K562 (cell line): ENCODE results near the gene GXYLT2. TPM values are rescaled to one million over a fixed set of nuclear protein-coding genes. Genes with fewer than 3 reads are reported as not detected.
A peak's percentile ranks its signal among the peaks of the same experiment; 100 is the strongest.

Experiments used
- ARID4B ChIP-seq: sonication (generic); formaldehyde crosslinking; IDR thresholded peaks from 2 replicates; pipeline ENCODE4 v1.8.0; 2022; ENCODE audit warnings: mild to moderate bottlenecking, missing genetic modification reagents
- ELF2 ChIP-seq: fragments of 250-450 bp; sonication (Bioruptor Pico); IDR thresholded peaks from 2 replicates; pipeline ENCODE4 v1.5.0; 2021; ENCODE audit warnings: mild to moderate bottlenecking
- ETV1 ChIP-seq: fragments of 450-650 bp; conservative IDR thresholded peaks from 2 replicates; pipeline ENCODE4 v1.6.1; 2016; ENCODE audit warnings: missing genetic modification characterization, control low read depth, low read depth, missing compliant biosample characterization
- ETV5 ChIP-seq: sonication (generic); formaldehyde crosslinking; IDR thresholded peaks from 2 replicates; pipeline ENCODE4 v1.4.0; 2020; ENCODE audit warnings: low read depth, mild to moderate bottlenecking, missing genetic modification reagents
- MAX ChIP-seq: sonication (generic); formaldehyde crosslinking; IDR thresholded peaks from 2 replicates; pipeline ENCODE4 v1.9.0; 2022; ENCODE audit warnings: mild to moderate bottlenecking, missing genetic modification reagents
- NRF1 ChIP-seq, 2 experiments: fragments of 450-650 bp; IDR thresholded peaks in 1 of 2; conservative IDR thresholded peaks in 1 of 2; 2 replicates each; pipeline ENCODE4 v1.6.1; 2014; ENCODE audit warnings: mild to moderate bottlenecking in 2 of 2
- RERE ChIP-seq: sonication (generic); formaldehyde crosslinking; IDR thresholded peaks from 2 replicates; pipeline ENCODE4 v1.8.0; 2023; ENCODE audit warnings: missing genetic modification reagents, mild to moderate bottlenecking, borderline replicate concordance
- TAF1 ChIP-seq: IDR thresholded peaks from 2 replicates; pipeline ENCODE4 v1.6.1; 2011; ENCODE audit warnings: mild to moderate bottlenecking, low read length, moderate library complexity; ENCODE audit not compliant: insufficient read depth, control insufficient read depth, severe bottlenecking; ENCODE audit errors: extremely low read depth
- ZNF121 ChIP-seq: sonication (generic); formaldehyde crosslinking; conservative IDR thresholded peaks from 2 replicates; pipeline ENCODE4 v1.8.0; 2022; ENCODE audit warnings: missing genetic modification reagents
- polyA plus RNA-seq, 8 experiments: library from polyadenylated mRNA; depleted of rRNA in 4 of 8; stranded (reverse) in 5 of 8; unstranded in 3 of 8; fragments of >200 nt; fragmentation: Nextera tagmentation in 2 of 8; fragmentation: Illumina TruSeq in 1 of 8; extraction: Ambion mirVana in 2 of 8; extraction: Trizol in 1 of 8; gene quantifications; 2 replicates each; pipeline versions ENCODE4 v1.2.1 to v1.2.3, GENCODE V29; 2011 to 2014; ENCODE audit warnings: inconsistent platforms in 1 of 8, missing spikeins in 1 of 8
- total RNA-seq, 7 experiments: library from RNA; depleted of rRNA in 6 of 7; stranded (reverse); fragments of >200 nt in 6 of 7; fragmentation: Illumina TruSeq in 2 of 7; extraction: Trizol in 2 of 7; gene quantifications; 2 replicates each; pipeline versions ENCODE4 v1.2.1 to v1.2.3, GENCODE V29; 2011 to 2021; ENCODE audit warnings: low replicate concordance in 1 of 7

The GXYLT2 gene
- total and polyA plus RNA-seq, 9 of the 15 experiments (the other 6 are each of a cell fraction or from before 2014, with no cell fraction given) = 0.71 to 6.0 (median 3.3) TPM

GRCh38 chr3:72847751-72848702 lies 39.8 kb upstream of the GXYLT2 start, which contains the start of gene SHQ1 (continued):
- peak; percentile 70 to 76 for TF ChIP-seq NRF1 (conservative IDR thresholded peaks at IDR 0.05 in 1 of 2, IDR thresholded peaks at IDR 0.05 in 1 of 2)
- TF ChIP-seq ARID4B (CRISPR knock-in tag) = peak; percentile 98
- TF ChIP-seq ETV1 (tag) = peak; percentile 41; the same call in 1 of the 2 replicates
- no peak for TF ChIP-seq ZNF121 (CRISPR knock-in tag)
- peak; percentile 81; the same call in 1 of the 2 replicates for TF ChIP-seq ELF2 (CRISPR knock-in tag)
- no peak for TF ChIP-seq RERE
- 0 out of 2 replicates have a peak, but pooled peaks have one; percentile 29 for TF ChIP-seq ETV5 (CRISPR knock-in tag)
- peak; percentile 37 for TF ChIP-seq TAF1
- TF ChIP-seq MAX (CRISPR knock-in tag) = peak; percentile 88
